Lung (tissue), 12 donors: ENCODE measurements around the gene RBM4. TPM values are rescaled to one million over a fixed set of nuclear protein-coding genes. Genes with fewer than 3 reads are reported as not detected.

Experiments used
- ATAC-seq: fragments of 200-7000 bp; cut with Tn5 transposase; one replicate; pipeline ENCODE4 v1.9.1; 2020; ENCODE audit warnings: moderate number of reproducible peaks; ENCODE audit not compliant: insufficient read depth, low FRiP score
- DNase-seq, 3 donors: peaks; one replicate each; pipeline ENCODE4 v3.0.0-alpha.2; 2013 to 2017
- H3K27ac ChIP-seq, 2 donors: one replicate each; pipeline ENCODE4 v1.5.1; 2013; ENCODE audit warnings: mild to moderate bottlenecking in 2 of 2, moderate library complexity in 2 of 2, control low read depth in 1 of 2, inconsistent platforms in 1 of 2, low read depth in 1 of 2, low read length in 1 of 2
- H3K27me3 ChIP-seq, 3 donors: one replicate each; pipeline ENCODE4 v1.5.1; 2013; ENCODE audit warnings: low read length in 2 of 3; ENCODE audit not compliant: control insufficient read depth in 3 of 3, insufficient read depth in 3 of 3
- H3K36me3 ChIP-seq, 4 donors: one replicate each; pipeline ENCODE4 v1.5.1; 2013; ENCODE audit warnings: low read length in 4 of 4, mild to moderate bottlenecking in 1 of 4, moderate library complexity in 1 of 4; ENCODE audit not compliant: control insufficient read depth in 4 of 4, insufficient read depth in 4 of 4
- H3K4me1 ChIP-seq, 5 donors: one replicate each; pipeline ENCODE4 v1.5.1; 2013; ENCODE audit warnings: low read length in 5 of 5, mild to moderate bottlenecking in 2 of 5, moderate library complexity in 1 of 5; ENCODE audit not compliant: control insufficient read depth in 5 of 5, insufficient read depth in 5 of 5
- H3K4me3 ChIP-seq: one replicate; pipeline ENCODE4 v1.5.1; 2013; ENCODE audit warnings: mild to moderate bottlenecking, control low read depth, moderate library complexity
- H3K9ac ChIP-seq, 2 donors: one replicate each; pipeline ENCODE4 v1.5.1; 2013; ENCODE audit warnings: low read length in 2 of 2, control low read depth in 1 of 2; ENCODE audit not compliant: insufficient read depth in 1 of 2
- H3K9me3 ChIP-seq, 4 donors: one replicate each; pipeline ENCODE4 v1.5.1; 2013; ENCODE audit warnings: low read length in 3 of 4, mild to moderate bottlenecking in 1 of 4, moderate library complexity in 1 of 4; ENCODE audit not compliant: control insufficient read depth in 4 of 4, insufficient read depth in 3 of 4
- CTCF ChIP-seq: IDR thresholded peaks from 2 replicates; pipeline ENCODE4 v1.5.1; 2012; ENCODE audit warnings: mild to moderate bottlenecking; ENCODE audit errors: control extremely low read depth, extremely low read depth
- WGBS, 2 donors: extraction: QIAGEN DNeasy Blood & Tissue Kit; methylation state at CpG; one replicate each; pipeline ENCODE4 v1.1.7; 2013; 5-methylcytosine and 5-hydroxymethylcytosine counted together
- polyA plus RNA-seq, 2 donors: library from polyadenylated mRNA; stranded (reverse); fragments of 200-250 nt; gene quantifications; one replicate each; pipeline ENCODE4 v1.2.1, GENCODE V29; 2013
- total RNA-seq, 2 donors: library from RNA; depleted of rRNA in 1 of 2; stranded (reverse); fragments of >200 nt in 1 of 2; gene quantifications; one replicate each; pipeline ENCODE4 v1.2.1, GENCODE V29; 2014 to 2021
- donor health status: control.
- donor health status: control.
- donor health status: Bipolar disorder and iron deficiency.
- donor health status: healthy.
- donor health status: DM: yes; HTN: yes; CAD: no.

Gene RBM4
- total and polyA plus RNA-seq, 4 donors: 77.2 to 153 (median 101) TPM

- no peak overlapping the region for H3K27ac ChIP-seq
- no peak for ATAC-seq
- H3K27me3 ChIP-seq: no peaks in the 10 kb centered on the region
- no peak for TF ChIP-seq CTCF
- DNase-seq: no peak
- no peaks in the 10 kb centered on the region for H3K36me3 ChIP-seq
- H3K9ac ChIP-seq: no peak overlapping the region
- no peak overlapping the region for H3K4me3 ChIP-seq
- no peaks in the 10 kb centered on the region for H3K9me3 ChIP-seq
- H3K4me1 ChIP-seq: peaks cover 0 to 3% (median 0%) of the 10 kb centered on the region in 5 donors
- 95 to 97% methylated on average over 32 of the region's 32 CpGs for WGBS, 2 donors
Observed at GRCh38 chr11:66689661-66690590, 51.4 kb downstream of the RBM4 start.

GRCh38 chr11:66691311-66691980, 52.9 kb downstream of the RBM4 start:
- DNase-seq (no peak), ATAC-seq (no peak)
- Histone ChIP-seq H3K36me3 (no peaks in the 10 kb centered on the region), H3K4me1 (peaks cover 0 to 3% (median 0%) of the 10 kb centered on the region in 5 donors), H3K27me3 (no peaks in the 10 kb centered on the region), H3K9ac (no peak overlapping the region), H3K27ac (no peak overlapping the region), H3K4me3 (no peak overlapping the region), H3K9me3 (no peaks in the 10 kb centered on the region)
- no peak for TF ChIP-seq CTCF
- 90 to 92% methylated on average over 38 of the region's 38 CpGs for WGBS, 2 donors

GRCh38 chr11:66692446-66692845, 53.9 kb downstream of the RBM4 start:
- WGBS, 2 donors: 93 to 95% methylated on average over 18 of the region's 18 CpGs
- H3K36me3 ChIP-seq: no peaks in the 10 kb centered on the region
- peaks cover 0 to 3% (median 0%) of the 10 kb centered on the region in 5 donors for H3K4me1 ChIP-seq
- H3K27ac ChIP-seq: no peak overlapping the region
- no peaks in the 10 kb centered on the region for H3K27me3 ChIP-seq
- no peak overlapping the region for H3K4me3 ChIP-seq
- no peaks in the 10 kb centered on the region for H3K9me3 ChIP-seq
- ATAC-seq (no peak), DNase-seq (no peak)
- no peak for TF ChIP-seq CTCF
- H3K9ac ChIP-seq: no peak overlapping the region
